GM12875 (cell line): ENCODE results near the gene FBXO41.
"Not testable (repeated sequence)": the region's sequence is repeated elsewhere in the genome, so short reads cannot be mapped to it uniquely, and the experiment has no call there.

Source experiments
- H3K4me3 ChIP-seq: one replicate; pipeline ENCODE4 v1.5.1; 2011; ENCODE audit warnings: low read depth, low read length, control low read depth
- CTCF ChIP-seq: IDR thresholded peaks from 2 replicates; pipeline ENCODE4 v1.5.1; 2011; ENCODE audit warnings: low read depth, mild to moderate bottlenecking, control low read depth, inconsistent platforms, low read length, moderate library complexity, borderline replicate concordance; ENCODE audit not compliant: insufficient read depth

FBXO41 gene

GRCh38 chr2:73265298-73266060 is 18.8 kb downstream of the FBXO41 start:
- no peak for TF ChIP-seq CTCF
- no peak overlapping the region for H3K4me3 ChIP-seq

- no peak for TF ChIP-seq CTCF
- no peak overlapping the region for H3K4me3 ChIP-seq
Observed at GRCh38 chr2:73264783-73265182, 19.5 kb downstream of the FBXO41 start.

GRCh38 chr2:73264332-73264606 is 20.0 kb downstream of the FBXO41 start:
- no peak overlapping the region for H3K4me3 ChIP-seq
- TF ChIP-seq CTCF: no peak

- TF ChIP-seq CTCF: no peak
Observed at GRCh38 chr2:73263540-73264331, 20.5 kb downstream of the FBXO41 start.

GRCh38 chr2:73262691-73263429 is 21.4 kb downstream of the FBXO41 start:
- not testable (repeated sequence) for H3K4me3 ChIP-seq

More at GRCh38 chr2:73263540-73264331, 20.5 kb downstream of the FBXO41 start:
- H3K4me3 ChIP-seq: no peak overlapping the region

GRCh38 chr2:73262108-73262651 is 22.1 kb downstream of the FBXO41 start:
- no peak overlapping the region for H3K4me3 ChIP-seq
- no peak for TF ChIP-seq CTCF

- no peak overlapping the region for H3K4me3 ChIP-seq
- peak; percentile 28; the same call in 1 of the 2 replicates for TF ChIP-seq CTCF
Observed at GRCh38 chr2:73260338-73260984, 23.8 kb downstream of the FBXO41 start.
